Right lobe of liver (tissue), 6 donors: Measurements from ENCODE around the gene AKAP13. TPM values are rescaled to one million over a fixed set of nuclear protein-coding genes. Genes with fewer than 3 reads are reported as not detected.

Experiments
- ATAC-seq, 4 donors: fragments of 200-7000 bp; cut with Tn5 transposase; one replicate each; pipeline ENCODE4 v1.9.1; 2020; ENCODE audit warnings: mild to moderate bottlenecking in 4 of 4, moderate library complexity in 4 of 4
- DNase-seq, 3 donors: peaks; one replicate each; pipeline ENCODE4 v3.0.0-alpha.2; 2020
- H3K27ac ChIP-seq, 3 donors: fragments of 200-600 bp; one replicate each; pipeline ENCODE4 v1.8.0; 2022
- H3K27me3 ChIP-seq, 2 donors: fragments of 200-600 bp; one replicate each; pipeline ENCODE4 v1.8.0; 2022
- H3K36me3 ChIP-seq, 4 donors: fragments of 200-600 bp; sonication (generic) in 1 of 4; one replicate each; pipeline versions ENCODE4 v1.5.1 to v1.8.0; 2017 to 2022; ENCODE audit warnings: control low read depth in 1 of 4
- H3K4me1 ChIP-seq, 4 donors: fragments of 200-600 bp; sonication (generic) in 1 of 4; one replicate each; pipeline versions ENCODE4 v1.5.1 to v1.8.0; 2017 to 2022; ENCODE audit warnings: control low read depth in 1 of 4
- H3K4me3 ChIP-seq, 3 donors: fragments of 200-600 bp; one replicate each; pipeline ENCODE4 v1.8.0; 2022
- H3K9me3 ChIP-seq, 4 donors: fragments of 200-600 bp; sonication (generic) in 1 of 4; one replicate each; pipeline versions ENCODE4 v1.5.1 to v1.8.0; 2017 to 2022; ENCODE audit warnings: control low read depth in 1 of 4
- POLR2A ChIP-seq: fragments of 450-650 bp; IDR thresholded peaks from one replicate; pipeline ENCODE4 v1.6.1; 2017; ENCODE audit warnings: antibody characterized with exemption, mild to moderate bottlenecking
- WGBS: methylation state at CpG from one replicate; pipeline ENCODE4 v1.1.6; 2018; ENCODE audit warnings: low coverage, low lambda C conversion rate; ENCODE audit not compliant: insufficient coverage; ENCODE audit errors: missing lambda C conversion rate; 5-methylcytosine and 5-hydroxymethylcytosine counted together
- intact Hi-C, 2 donors: fragments of 100-400 bp; cut with DNase I; formaldehyde crosslinking; loops; one replicate each; pipeline versions ENCODE4 v1.11.2 to v1.14.1; 2022
- total RNA-seq, 6 experiments: library from RNA; depleted of rRNA in 2 of 6; stranded (reverse); fragments of >200 nt in 2 of 6; fragmentation: NEBNext Ultra II Directional in 3 of 6; extraction: Animal tissue kit (Norgen Biotek cat#: 25700) in 3 of 6; gene quantifications; one replicate each; pipeline versions ENCODE4 v1.1.0 to v1.2.4, GENCODE V29; 2016 to 2023
- TF ChIP-seq, protein P1 (sequence below), 4 donors: fragments of 200-600 bp in 3 of 4; fragments of 450-650 bp in 1 of 4; IDR thresholded peaks; one replicate each; pipeline versions ENCODE4 v1.5.1 to v1.8.0; 2016 to 2022; ENCODE audit warnings: antibody characterized with exemption in 4 of 4, mild to moderate bottlenecking in 2 of 4
- donor health status: DM: no; HTN: yes; CAD: no.
- donor health status: DM: no; HTN: no; CAD: no.
- donor health status: DM: no; HTN: no; CAD: no.
- donor health status: DM: no; HTN: yes; CAD: no.
- donor health status: DM: no; HTN: yes; CAD: no.

AKAP13 gene
- total RNA-seq, 6 experiments from 2014 or later, result 50.1 to 73.1 (median 63.9) TPM

GRCh38 chr15:85578941-85579701 is 198.7 kb downstream of the AKAP13 start:
- Histone ChIP-seq H3K4me3 (peak overlapping the region; percentile 8 to 52 (median 52)), H3K9me3 (no peaks in the 10 kb centered on the region), H3K36me3 (no peaks in the 10 kb centered on the region), H3K27me3 (no peaks in the 10 kb centered on the region), H3K27ac (peak overlapping the region; percentile 86 to 98 (median 96)), H3K4me1 (peaks cover 0 to 53% (median 9%) of the 10 kb centered on the region in 4 donors)
- 20% methylated on average over 9 of the region's 9 CpGs for WGBS
- ATAC-seq (peak; percentile 31 to 72 (median 60)), DNase-seq (peak in 1 of 3 donors; percentile 69)
- peak; percentile 68 for TF ChIP-seq POLR2A
- TF ChIP-seq, protein P1, sequence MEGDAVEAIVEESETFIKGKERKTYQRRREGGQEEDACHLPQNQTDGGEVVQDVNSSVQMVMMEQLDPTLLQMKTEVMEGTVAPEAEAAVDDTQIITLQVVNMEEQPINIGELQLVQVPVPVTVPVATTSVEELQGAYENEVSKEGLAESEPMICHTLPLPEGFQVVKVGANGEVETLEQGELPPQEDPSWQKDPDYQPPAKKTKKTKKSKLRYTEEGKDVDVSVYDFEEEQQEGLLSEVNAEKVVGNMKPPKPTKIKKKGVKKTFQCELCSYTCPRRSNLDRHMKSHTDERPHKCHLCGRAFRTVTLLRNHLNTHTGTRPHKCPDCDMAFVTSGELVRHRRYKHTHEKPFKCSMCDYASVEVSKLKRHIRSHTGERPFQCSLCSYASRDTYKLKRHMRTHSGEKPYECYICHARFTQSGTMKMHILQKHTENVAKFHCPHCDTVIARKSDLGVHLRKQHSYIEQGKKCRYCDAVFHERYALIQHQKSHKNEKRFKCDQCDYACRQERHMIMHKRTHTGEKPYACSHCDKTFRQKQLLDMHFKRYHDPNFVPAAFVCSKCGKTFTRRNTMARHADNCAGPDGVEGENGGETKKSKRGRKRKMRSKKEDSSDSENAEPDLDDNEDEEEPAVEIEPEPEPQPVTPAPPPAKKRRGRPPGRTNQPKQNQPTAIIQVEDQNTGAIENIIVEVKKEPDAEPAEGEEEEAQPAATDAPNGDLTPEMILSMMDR (IDR thresholded peaks at IDR 0.05), result no peak
- intact Hi-C loops, result no loop called here

GRCh38 chr15:85579957-85580694 is 199.7 kb downstream of the AKAP13 start:
- Histone ChIP-seq H3K4me3 (peak overlapping the region; percentile 20 to 52 (median 52)), H3K4me1 (peaks cover 0 to 61% (median 9%) of the 10 kb centered on the region in 4 donors), H3K36me3 (no peaks in the 10 kb centered on the region), H3K9me3 (no peaks in the 10 kb centered on the region), H3K27me3 (no peaks in the 10 kb centered on the region), H3K27ac (peak overlapping the region; percentile 86 to 98 (median 96))
- WGBS, result 15% methylated on average over 11 of the region's 14 CpGs
- ATAC-seq, result peak; percentile 62 to 75 (median 72)
- TF ChIP-seq, protein P1 (IDR thresholded peaks at IDR 0.05), result peak in 3 of 4 donors; percentile 23 to 51 (median 37)
- TF ChIP-seq POLR2A, result peak; percentile 81
- intact Hi-C loops, result no loop called here
- peak; percentile 38 to 84 (median 62) for DNase-seq

DNA sequence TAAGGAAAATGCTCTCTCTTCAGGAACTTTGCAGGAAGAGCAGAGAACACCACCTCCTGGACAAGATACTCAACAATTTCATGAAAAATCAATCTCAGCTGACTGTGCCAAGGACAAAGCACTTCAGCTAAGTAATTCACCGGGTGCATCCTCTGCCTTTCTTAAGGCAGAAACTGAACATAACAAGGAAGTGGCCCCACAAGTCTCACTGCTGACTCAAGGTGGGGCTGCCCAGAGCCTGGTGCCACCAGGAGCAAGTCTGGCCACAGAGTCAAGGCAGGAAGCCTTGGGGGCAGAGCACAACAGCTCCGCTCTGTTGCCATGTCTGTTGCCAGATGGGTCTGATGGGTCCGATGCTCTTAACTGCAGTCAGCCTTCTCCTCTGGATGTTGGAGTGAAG is 200.5 kb downstream of the AKAP13 start:
- Histone ChIP-seq H3K4me1 (peaks cover 0 to 61% (median 9%) of the 10 kb centered on the region in 4 donors), H3K9me3 (no peaks in the 10 kb centered on the region), H3K27ac (peak overlapping the region; percentile 86 to 98 (median 96)), H3K36me3 (peaks cover 0 to 6% (median 0%) of the 10 kb centered on the region in 4 donors), H3K27me3 (no peaks in the 10 kb centered on the region), H3K4me3 (peak overlapping the region; percentile 20 to 52 (median 52))
- intact Hi-C loops, result no loop called here
- peak; percentile 0 to 8 (median 2) for ATAC-seq
- DNase-seq, result peak in 1 of 3 donors; percentile 44
- TF ChIP-seq POLR2A, result no peak
- TF ChIP-seq, protein P1 (IDR thresholded peaks at IDR 0.05), result no peak
- 10% methylated on average over 3 of the region's 3 CpGs for WGBS

- Histone ChIP-seq H3K4me1 (peaks cover 0 to 61% (median 9%) of the 10 kb centered on the region in 4 donors), H3K4me3 (peak overlapping the region; percentile 20 to 52 (median 52)), H3K36me3 (peaks cover 0 to 7% (median 0%) of the 10 kb centered on the region in 4 donors), H3K27ac (peak overlapping the region; percentile 86 to 98 (median 96)), H3K27me3 (no peaks in the 10 kb centered on the region), H3K9me3 (no peaks in the 10 kb centered on the region)
- ATAC-seq (peak; percentile 1 to 15 (median 2)), DNase-seq (peak; percentile 48 to 61 (median 60))
- 28% methylated on average over 5 of the region's 8 CpGs for WGBS
- TF ChIP-seq POLR2A, result no peak
- TF ChIP-seq, protein P1 (IDR thresholded peaks at IDR 0.05), result no peak
- intact Hi-C loops, result no loop called here
Observed at GRCh38 chr15:85581495-85581894, 201.1 kb downstream of the AKAP13 start.
